HepG2 (cell line): Measurements from ENCODE around the gene RAB9A. TPM values are rescaled to one million over a fixed set of nuclear protein-coding genes. Genes with fewer than 3 reads are reported as not detected.

ENCODE experiments used
- ATAC-seq: fragments of 200-7000 bp; cut with Tn5 transposase; 3 replicates; pipeline ENCODE4 v1.9.1; 2020; ENCODE audit warnings: mild to moderate bottlenecking, moderate library complexity
- BruUV-seq: library from RNA; stranded (reverse); fragments of 400-500 nt; replicated peaks from 2 replicates; lab custom pipeline; 2021; lab: Mats Ljungman, UMichigan
- CTCF ChIA-PET: fragments of 300-600 bp; formaldehyde crosslinking; extraction: SDS; loops from one replicate; lab custom pipeline; 2021; ENCODE audit warnings: low total read pairs, inconsistent platforms, low intra/inter-chr PET ratio; lab: Yijun Ruan, JAX
- POLR2A ChIA-PET: fragments of 350-600 bp; sonication (Branson Sonifier 250); formaldehyde crosslinking; loops from one replicate; lab custom pipeline; 2020; ENCODE audit warnings: antibody characterized with exemption, inconsistent platforms; lab: Yijun Ruan, JAX
- DNase-seq: peaks from one replicate; pipeline ENCODE4 v3.0.0-alpha.2; 2015; ENCODE audit warnings: low spot score
- FAIRE-seq: peaks from 3 replicates; lab custom pipeline; 2011; peaks lifted over from hg19 to GRCh38; lab: Jason Lieb, UNC
- H2AFZ ChIP-seq: one replicate; pipeline ENCODE4 v1.6.1; 2011; ENCODE audit warnings: low read length, inconsistent platforms
- H3K27ac ChIP-seq: fragments of 300-600 bp; 3 replicates; pipeline ENCODE4 v1.8.0; 2011; ENCODE audit warnings: mixed run types, mild to moderate bottlenecking, mixed read lengths, low read length, inconsistent platforms; ENCODE audit not compliant: insufficient read depth; ENCODE audit errors: extremely low read length
- H3K27me3 ChIP-seq, 2 experiments: fragments of 200-600 bp in 1 of 2; 2 replicates in 1 of 2; 3 replicates in 1 of 2; pipeline versions ENCODE4 v1.6.0 to v1.8.0; 2011; ENCODE audit warnings: low read length in 2 of 2, mild to moderate bottlenecking in 2 of 2, moderate library complexity in 2 of 2, inconsistent platforms in 1 of 2; ENCODE audit not compliant: insufficient read depth in 2 of 2, control insufficient read depth in 1 of 2
- H3K36me3 ChIP-seq, 2 experiments: fragments of 200-600 bp in 1 of 2; replicated peaks in 1 of 2; 2 replicates in 1 of 2; 3 replicates in 1 of 2; pipeline versions ENCODE4 v1.5.1 to v1.8.0; 2011; ENCODE audit warnings: low read length in 2 of 2, inconsistent platforms in 1 of 2; ENCODE audit not compliant: insufficient read depth in 2 of 2, control insufficient read depth in 1 of 2
- H3K4me1 ChIP-seq: 2 replicates; pipeline ENCODE4 v1.5.1; 2012; ENCODE audit warnings: low read length, inconsistent platforms; ENCODE audit not compliant: insufficient read depth
- H3K4me2 ChIP-seq: 2 replicates; pipeline ENCODE4 v1.6.0; 2011; ENCODE audit warnings: low read depth, low read length, inconsistent platforms
- H3K4me3 ChIP-seq, 3 experiments: fragments of 200-600 bp in 1 of 3; sonication (generic), shearing (Covaris generic) in 1 of 3; replicated peaks in 1 of 3; 2 replicates each; pipeline ENCODE4 v1.5.1; 2011 to 2016; ENCODE audit warnings: low read length in 3 of 3, inconsistent platforms in 2 of 3, low read depth in 2 of 3, mild to moderate bottlenecking in 2 of 3, control low read depth in 1 of 3, mixed read lengths in 1 of 3; ENCODE audit not compliant: insufficient read depth in 1 of 3
- H3K79me2 ChIP-seq: one replicate; pipeline ENCODE4 v1.6.1; 2011; ENCODE audit warnings: low read length, inconsistent platforms; ENCODE audit not compliant: insufficient read depth
- H3K9ac ChIP-seq: 2 replicates; pipeline ENCODE4 v1.6.0; 2011; ENCODE audit warnings: mild to moderate bottlenecking, low read depth, low read length, inconsistent platforms; ENCODE audit not compliant: insufficient read depth
- H3K9me3 ChIP-seq: 2 replicates; pipeline ENCODE4 v1.5.1; 2012; ENCODE audit warnings: mild to moderate bottlenecking, low read length
- H4K20me1 ChIP-seq: 2 replicates; pipeline ENCODE4 v1.6.0; 2011; ENCODE audit warnings: inconsistent platforms, mild to moderate bottlenecking, low read length, moderate library complexity; ENCODE audit not compliant: insufficient read depth
- CBX5 ChIP-seq: sonication (generic); formaldehyde crosslinking; IDR thresholded peaks from 2 replicates; pipeline ENCODE4 v1.4.0; 2020; ENCODE audit warnings: missing genetic modification reagents, borderline replicate concordance
- ETV5 ChIP-seq: IDR thresholded peaks from 2 replicates; pipeline ENCODE4 v1.6.1; 2018; ENCODE audit warnings: missing biosample characterization, missing genetic modification reagents, inconsistent platforms, borderline replicate concordance
- EZH2 ChIP-seq: conservative IDR thresholded peaks from 2 replicates; pipeline ENCODE4 v1.6.1; 2012; ENCODE audit warnings: mild to moderate bottlenecking, low read depth, low read length, moderate library complexity
- JUNB ChIP-seq: sonication (generic); formaldehyde crosslinking; IDR thresholded peaks from 2 replicates; pipeline ENCODE4 v1.8.0; 2022; ENCODE audit warnings: missing genetic modification reagents, mild to moderate bottlenecking, borderline replicate concordance
- PAX8 ChIP-seq: sonication (generic); formaldehyde crosslinking; IDR thresholded peaks from 2 replicates; pipeline ENCODE4 v1.8.0; 2022; ENCODE audit warnings: mild to moderate bottlenecking, missing genetic modification reagents, borderline replicate concordance
- POLR2A ChIP-seq, 2 experiments: IDR thresholded peaks; 2 replicates each; pipeline ENCODE4 v1.6.1; 2011; ENCODE audit warnings: low read depth in 2 of 2, low read length in 2 of 2, mild to moderate bottlenecking in 1 of 2, moderate library complexity in 1 of 2; ENCODE audit not compliant: insufficient read depth in 1 of 2
- SATB2 ChIP-seq: sonication (generic); formaldehyde crosslinking; IDR thresholded peaks from 2 replicates; pipeline ENCODE4 v1.5.0; 2020; ENCODE audit warnings: missing genetic modification reagents
- ZNF235 ChIP-seq: sonication (generic); formaldehyde crosslinking; IDR thresholded peaks from 2 replicates; pipeline ENCODE4 v1.8.1; 2023; ENCODE audit warnings: mild to moderate bottlenecking, missing genetic modification reagents, borderline replicate concordance
- ZNF253 ChIP-seq: sonication (generic); formaldehyde crosslinking; IDR thresholded peaks from 2 replicates; pipeline ENCODE4 v1.8.0; 2022; ENCODE audit warnings: mild to moderate bottlenecking, missing genetic modification reagents, borderline replicate concordance
- ZNF44 ChIP-seq: sonication (generic); formaldehyde crosslinking; IDR thresholded peaks from 2 replicates; pipeline ENCODE4 v1.5.1; 2020; ENCODE audit warnings: mild to moderate bottlenecking, missing genetic modification reagents
- WGBS: methylation state at CpG from one replicate; pipeline ENCODE4 v1.1.6; 2017; ENCODE audit warnings: low lambda C conversion rate; 5-methylcytosine and 5-hydroxymethylcytosine counted together
- in situ Hi-C: cut with HindIII; loops from 2 replicates; pipeline ENCODE4 v1.10.0; 2017; ENCODE audit warnings: low pct_unique_long_range_greater_than_20kb; ENCODE audit not compliant: extremely low pct_ligation_motif_present
- intact Hi-C: fragments of 100-400 bp; cut with micrococcal nuclease; formaldehyde crosslinking; loops from one replicate; pipeline ENCODE4 v1.10.0; 2022; ENCODE audit not compliant: unreplicated experiment
- polyA plus RNA-seq, 8 experiments: library from polyadenylated mRNA; depleted of rRNA in 3 of 8; stranded (reverse) in 7 of 8; unstranded in 1 of 8; fragments of >200 nt; fragmentation: Illumina TruSeq in 4 of 8; extraction: Trizol in 4 of 8; gene quantifications; 2 replicates each; pipeline versions ENCODE4 v1.2.1 to v1.2.3, GENCODE V29; 2011 to 2016; ENCODE audit warnings: low read depth in 4 of 8, missing spikeins in 1 of 8, mixed read lengths in 1 of 8; ENCODE audit not compliant: insufficient read depth in 1 of 8
- total RNA-seq, 5 experiments: library from RNA; depleted of rRNA; stranded (reverse); fragments of >200 nt; fragmentation: Illumina TruSeq; extraction: Trizol; gene quantifications; 2 replicates each; pipeline ENCODE4 v1.2.3, GENCODE V29; 2016; ENCODE audit warnings: low read depth in 1 of 5

The RAB9A gene
- total and polyA plus RNA-seq, 2 of the 13 experiments (the other 11 are each of a cell fraction or from before 2014, with no cell fraction given): 10.5 to 23.1 TPM

GRCh38 chrX:13687203-13687602, 1.7 kb upstream of the RAB9A start:
- Histone ChIP-seq H3K4me1 (peaks cover 19% of the 10 kb centered on the region), H3K27ac (no peak overlapping the region), H3K4me3 (no peak overlapping the region), H3K4me2 (no peak overlapping the region), H3K9me3 (no peaks in the 10 kb centered on the region), H3K79me2 (peaks cover 25% of the 10 kb centered on the region), H2AFZ (no peak overlapping the region), H3K27me3 (no peaks in the 10 kb centered on the region), H3K36me3 (no peaks in the 10 kb centered on the region), H3K9ac (no peak overlapping the region), H4K20me1 (0 out of 2 replicates have a peak, but pooled peaks cover under 1% of the 10 kb centered on the region)
- WGBS: 41% methylated on average over 1 of the region's 1 CpG
- TF ChIP-seq JUNB (CRISPR knock-in tag) (no peak), POLR2A (IDR thresholded peaks at IDR 0.05; ENCODE audit: insufficient read depth in 1 of 2, low read depth in 2 of 2, low read length in 2 of 2) (no peak), ZNF253 (CRISPR knock-in tag) (no peak), EZH2 (no peak), CBX5 (CRISPR knock-in tag) (no peak), SATB2 (CRISPR knock-in tag) (no peak), ZNF44 (CRISPR knock-in tag) (no peak), PAX8 (CRISPR knock-in tag) (no peak), ZNF235 (CRISPR knock-in tag) (no peak), ETV5 (CRISPR knock-in tag) (no peak)
- intact Hi-C loops: no loop called here
- FAIRE-seq (no peak), ATAC-seq (no peak), DNase-seq (no peak)
- in situ Hi-C loops: no loop called here
- ChIA-PET CTCF (no interaction called here), POLR2A (no interaction called here)
- BruUV-seq: no TSS peak
